ENCODE data around the gene IVD.

The IVD gene

GRCh38 chr15:40379374-40379773 lies 26.2 kb upstream of the IVD start:
- no peak for DNase-seq

GRCh38 chr15:40379853-40380252 lies 25.7 kb upstream of the IVD start:
- DNase-seq, result no peak

GRCh38 chr15:40380636-40381035 lies 25.0 kb upstream of the IVD start:
- DNase-seq, result no peak

GRCh38 chr15:40381818-40382529 lies 23.6 kb upstream of the IVD start:
- no peak for DNase-seq

- peak; percentile 37 for DNase-seq
These were observed 22.8 kb upstream of the IVD start, which contains the start of gene KNSTRN for GRCh38 chr15:40382580-40383456. TSS of gene KNSTRN (plus strand) at chr15:40382721. CDS start at chr15:40382836, 115 bp downstream.

- DNase-seq, result no peak
These were observed 19.1 kb upstream of the IVD start for GRCh38 chr15:40386480-40386879.

GRCh38 chr15:40388941-40389823 lies 16.4 kb upstream of the IVD start:
- DNase-seq, result no peak

GRCh38 chr15:40389824-40390595 lies 15.6 kb upstream of the IVD start:
- DNase-seq, result no peak

GRCh38 chr15:40392986-40393948 lies 12.3 kb upstream of the IVD start:
- DNase-seq, result no peak

GRCh38 chr15:40397688-40398412 lies 7.7 kb upstream of the IVD start:
- no peak for DNase-seq

- no peak for DNase-seq
These were observed 7.2 kb upstream of the IVD start for GRCh38 chr15:40398413-40398873.

GRCh38 chr15:40399370-40399769 lies 6.2 kb upstream of the IVD start:
- DNase-seq, result no peak

- DNase-seq, result no peak
These were observed 1.9 kb downstream of the IVD start for GRCh38 chr15:40407330-40407990.

GRCh38 chr15:40409366-40409765 lies 3.8 kb downstream of the IVD start:
- DNase-seq, result no peak

- DNase-seq, result no peak
These were observed 4.9 kb downstream of the IVD start for GRCh38 chr15:40410476-40410875.

GRCh38 chr15:40412095-40412759 lies 6.6 kb downstream of the IVD start:
- DNase-seq, result no peak

GRCh38 chr15:40413036-40413435 lies 7.4 kb downstream of the IVD start:
- DNase-seq, result no peak

GRCh38 chr15:40414816-40415215 lies 9.2 kb downstream of the IVD start:
- no peak for DNase-seq

GRCh38 chr15:40415226-40415625 lies 9.6 kb downstream of the IVD start:
- no peak for DNase-seq
